Kidney epithelial cell (primary cell): Measurements from ENCODE around the gene ETS1. TPM values are rescaled to one million over a fixed set of nuclear protein-coding genes. Genes with fewer than 3 reads are reported as not detected.

Experiments
- DNase-seq: peaks from one replicate; pipeline ENCODE4 v3.0.0-alpha.2; 2010; ENCODE audit warnings: low read depth
- H3K27me3 ChIP-seq: 2 replicates; pipeline ENCODE4 v1.6.0; 2011; ENCODE audit warnings: low read length; ENCODE audit not compliant: control insufficient read depth, insufficient read depth
- H3K36me3 ChIP-seq: 2 replicates; pipeline ENCODE4 v1.5.1; 2011; ENCODE audit warnings: low read length; ENCODE audit not compliant: control insufficient read depth, insufficient read depth
- H3K4me3 ChIP-seq: 2 replicates; pipeline ENCODE4 v1.5.1; 2011; ENCODE audit warnings: low read depth, mild to moderate bottlenecking, control low read depth, low read length
- total RNA-seq: library from RNA; depleted of rRNA; stranded (reverse); fragments of >200 nt; gene quantifications from 2 replicates; pipeline ENCODE4 v1.2.3, GENCODE V29; 2015
- TF ChIP-seq, protein P1 (sequence below): IDR thresholded peaks from 2 replicates; pipeline ENCODE4 v1.5.1; 2011; ENCODE audit warnings: mild to moderate bottlenecking, moderate library complexity, low read length, control low read depth, inconsistent platforms; ENCODE audit not compliant: insufficient read depth, poor library complexity, severe bottlenecking

The ETS1 gene
- total RNA-seq, 1 donor from 2014 or later: 224 TPM

GRCh38 chr11:128568166-128568778 lies 19.1 kb downstream of the ETS1 start:
- TF ChIP-seq, protein P1, sequence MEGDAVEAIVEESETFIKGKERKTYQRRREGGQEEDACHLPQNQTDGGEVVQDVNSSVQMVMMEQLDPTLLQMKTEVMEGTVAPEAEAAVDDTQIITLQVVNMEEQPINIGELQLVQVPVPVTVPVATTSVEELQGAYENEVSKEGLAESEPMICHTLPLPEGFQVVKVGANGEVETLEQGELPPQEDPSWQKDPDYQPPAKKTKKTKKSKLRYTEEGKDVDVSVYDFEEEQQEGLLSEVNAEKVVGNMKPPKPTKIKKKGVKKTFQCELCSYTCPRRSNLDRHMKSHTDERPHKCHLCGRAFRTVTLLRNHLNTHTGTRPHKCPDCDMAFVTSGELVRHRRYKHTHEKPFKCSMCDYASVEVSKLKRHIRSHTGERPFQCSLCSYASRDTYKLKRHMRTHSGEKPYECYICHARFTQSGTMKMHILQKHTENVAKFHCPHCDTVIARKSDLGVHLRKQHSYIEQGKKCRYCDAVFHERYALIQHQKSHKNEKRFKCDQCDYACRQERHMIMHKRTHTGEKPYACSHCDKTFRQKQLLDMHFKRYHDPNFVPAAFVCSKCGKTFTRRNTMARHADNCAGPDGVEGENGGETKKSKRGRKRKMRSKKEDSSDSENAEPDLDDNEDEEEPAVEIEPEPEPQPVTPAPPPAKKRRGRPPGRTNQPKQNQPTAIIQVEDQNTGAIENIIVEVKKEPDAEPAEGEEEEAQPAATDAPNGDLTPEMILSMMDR: no peak
- no peak for DNase-seq
- no peak overlapping the region for H3K4me3 ChIP-seq
- no peaks in the 10 kb centered on the region for H3K36me3 ChIP-seq
- H3K27me3 ChIP-seq: no peaks in the 10 kb centered on the region

DNA sequence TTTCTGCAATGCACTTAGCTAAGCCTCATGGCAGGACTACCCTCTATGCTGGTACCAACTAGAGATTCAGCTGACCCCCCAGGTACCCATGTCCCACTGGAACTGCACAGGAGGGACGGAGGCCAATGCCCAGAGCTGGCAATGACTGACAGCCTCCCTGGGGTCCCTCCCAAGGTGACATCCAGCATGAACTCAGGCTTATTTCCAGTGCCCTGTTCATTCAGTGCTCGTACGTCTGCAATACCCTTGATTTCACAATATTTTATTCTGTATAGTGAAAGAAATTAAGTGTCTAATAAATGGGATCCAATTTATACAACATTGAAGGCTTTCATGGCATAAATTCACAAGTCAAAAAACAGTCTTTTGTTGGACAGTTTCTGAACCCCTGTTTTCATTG lies 20.2 kb downstream of the ETS1 start:
- H3K4me3 ChIP-seq: no peak overlapping the region
- TF ChIP-seq, protein P1: no peak

GRCh38 chr11:128565881-128566280 lies 21.5 kb downstream of the ETS1 start:
- TF ChIP-seq, protein P1: no peak
- H3K36me3 ChIP-seq: no peaks in the 10 kb centered on the region
- no peaks in the 10 kb centered on the region for H3K27me3 ChIP-seq

More for the DNA sequence above, 20.2 kb downstream of the ETS1 start:
- no peak for DNase-seq
- no peaks in the 10 kb centered on the region for H3K36me3 ChIP-seq
- no peaks in the 10 kb centered on the region for H3K27me3 ChIP-seq

DNA sequence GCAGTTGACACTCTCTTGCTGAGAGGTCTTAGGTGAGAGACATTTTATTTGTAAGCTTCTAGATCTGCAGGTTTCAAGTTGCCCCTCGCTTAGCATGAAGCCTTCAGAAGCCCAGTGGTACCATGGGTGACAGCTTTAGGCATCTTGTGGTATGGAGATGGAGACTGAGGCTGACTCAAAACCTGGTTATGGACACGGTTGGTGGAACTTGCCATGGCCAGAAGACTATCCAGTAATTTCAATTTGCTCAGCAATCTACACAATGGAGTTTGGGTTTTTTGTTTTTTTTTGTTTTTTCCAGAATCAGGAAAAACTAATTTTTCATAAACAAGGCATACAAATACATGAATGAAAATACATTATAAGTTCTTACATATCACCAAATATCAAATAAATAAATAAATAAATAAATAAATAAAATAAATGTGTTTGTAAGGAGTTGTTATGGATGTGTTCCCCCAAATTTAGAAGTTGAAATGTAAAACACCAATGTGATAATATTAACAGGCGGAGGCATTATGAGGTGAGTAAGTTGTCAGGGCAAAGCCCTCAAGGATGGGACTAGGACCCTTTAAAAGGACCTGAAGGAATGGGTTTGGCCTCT lies 22.6 kb downstream of the ETS1 start:
- Histone ChIP-seq H3K4me3 (no peak overlapping the region), H3K36me3 (no peaks in the 10 kb centered on the region), H3K27me3 (no peaks in the 10 kb centered on the region)
- TF ChIP-seq, protein P1: no peak
- DNase-seq: no peak

More at GRCh38 chr11:128565881-128566280, 21.5 kb downstream of the ETS1 start:
- H3K4me3 ChIP-seq: no peak overlapping the region
- DNase-seq: no peak

GRCh38 chr11:128563942-128564641 lies 23.3 kb downstream of the ETS1 start:
- H3K36me3 ChIP-seq: no peaks in the 10 kb centered on the region
- no peaks in the 10 kb centered on the region for H3K27me3 ChIP-seq
- no peak for DNase-seq
- no peak overlapping the region for H3K4me3 ChIP-seq
- TF ChIP-seq, protein P1: no peak
